ENCODE data around the gene MRPS23.

GRCh38 chr17:57852955-57853328 lies 3.1 kb upstream of the MRPS23 start:
- TF ChIP-seq CTCF (IDR thresholded peaks at IDR 0.05; ENCODE audit: low read length) (no peak), EZH2 (IDR thresholded peaks at IDR 0.05; ENCODE audit: borderline replicate concordance, low read length) (no peak)
